WTC11 (cell line): ENCODE results near the gene PPM1G. TPM values are rescaled to one million over a fixed set of nuclear protein-coding genes. Genes with fewer than 3 reads are reported as not detected.

Experiments used
- ATAC-seq: fragments of 200-7000 bp; cut with Tn5 transposase; 2 replicates; pipeline ENCODE4 v1.10.0; 2021; ENCODE audit warnings: mild to moderate bottlenecking, moderate library complexity
- CTCF ChIA-PET: fragments of 300-600 bp; sonication (Branson Sonifier 250); formaldehyde crosslinking; loops from one replicate; lab custom pipeline; 2021; ENCODE audit warnings: antibody characterized with exemption; lab: Charles Lee
- POLR2A ChIA-PET: fragments of 350-600 bp; sonication (Branson Sonifier 250); formaldehyde crosslinking; loops from one replicate; lab custom pipeline; 2021; ENCODE audit warnings: antibody characterized with exemption; lab: Charles Lee
- DNase-seq: peaks from one replicate; pipeline ENCODE4 v3.0.0; 2021; ENCODE audit warnings: low spot score
- H3K27ac Mint-ChIP-seq: 2 replicates; pipeline ENCODE4 v1.8.0; 2021; ENCODE audit warnings: mixed read lengths
- H3K27me3 Mint-ChIP-seq: 2 replicates; pipeline ENCODE4 v1.8.0; 2021; ENCODE audit warnings: low read depth, mild to moderate bottlenecking, moderate library complexity, mixed read lengths
- H3K36me3 Mint-ChIP-seq: 2 replicates; pipeline ENCODE4 v1.8.0; 2021; ENCODE audit warnings: mixed read lengths
- H3K4me1 Mint-ChIP-seq: 2 replicates; pipeline ENCODE4 v1.8.0; 2022; ENCODE audit warnings: mixed read lengths
- H3K4me3 Mint-ChIP-seq: 2 replicates; pipeline ENCODE4 v1.8.0; 2021; ENCODE audit warnings: mild to moderate bottlenecking, moderate library complexity, mixed read lengths
- H3K9me3 Mint-ChIP-seq: 2 replicates; pipeline ENCODE4 v1.8.0; 2021; ENCODE audit warnings: mixed read lengths
- ARID4B ChIP-seq: sonication (generic); formaldehyde crosslinking; IDR thresholded peaks from 2 replicates; pipeline ENCODE4 v1.8.0; 2023; ENCODE audit warnings: missing genetic modification reagents, mild to moderate bottlenecking, borderline replicate concordance
- ATF3 ChIP-seq: sonication (generic); formaldehyde crosslinking; conservative IDR thresholded peaks from 2 replicates; pipeline ENCODE4 v1.8.1; 2022; ENCODE audit warnings: mild to moderate bottlenecking, missing genetic modification reagents
- EMX1 ChIP-seq: fragments of 250-450 bp; sonication (Bioruptor Pico); IDR thresholded peaks from 2 replicates; pipeline ENCODE4 v1.8.0; 2021; ENCODE audit warnings: mild to moderate bottlenecking
- ERG ChIP-seq: fragments of 250-450 bp; sonication (Bioruptor Pico); IDR thresholded peaks from 2 replicates; pipeline ENCODE4 v1.8.0; 2021; ENCODE audit warnings: mild to moderate bottlenecking
- FOXP1 ChIP-seq: sonication (generic); formaldehyde crosslinking; IDR thresholded peaks from 2 replicates; pipeline ENCODE4 v1.8.0; 2022; ENCODE audit warnings: missing genetic modification reagents, mild to moderate bottlenecking, moderate library complexity, borderline replicate concordance
- JAZF1 ChIP-seq: fragments of 250-450 bp; sonication (Bioruptor Pico); IDR thresholded peaks from 2 replicates; pipeline ENCODE4 v1.9.0; 2021; ENCODE audit warnings: moderate library complexity, mild to moderate bottlenecking, inconsistent platforms
- MYBL2 ChIP-seq: sonication (generic); formaldehyde crosslinking; IDR thresholded peaks from 2 replicates; pipeline ENCODE4 v1.8.1; 2023; ENCODE audit warnings: mild to moderate bottlenecking, moderate library complexity, missing genetic modification reagents
- NFE2L1 ChIP-seq: sonication (generic); formaldehyde crosslinking; IDR thresholded peaks from 2 replicates; pipeline ENCODE4 v1.8.1; 2023; ENCODE audit warnings: missing genetic modification reagents
- OVOL2 ChIP-seq: fragments of 250-450 bp; sonication (Bioruptor Pico); IDR thresholded peaks from 2 replicates; pipeline ENCODE4 v1.9.0; 2021; ENCODE audit warnings: mild to moderate bottlenecking, borderline replicate concordance
- PREB ChIP-seq: sonication (generic); formaldehyde crosslinking; IDR thresholded peaks from 2 replicates; pipeline ENCODE4 v1.8.1; 2022; ENCODE audit warnings: mild to moderate bottlenecking, missing genetic modification reagents, moderate library complexity, borderline replicate concordance
- PRRX2 ChIP-seq: fragments of 250-450 bp; sonication (Bioruptor Pico); IDR thresholded peaks from 2 replicates; pipeline ENCODE4 v1.8.0; 2021; ENCODE audit warnings: mild to moderate bottlenecking
- SOX15 ChIP-seq: fragments of 250-450 bp; sonication (Bioruptor Pico); IDR thresholded peaks from 2 replicates; pipeline ENCODE4 v1.9.0; 2021; ENCODE audit warnings: mild to moderate bottlenecking
- TCF7 ChIP-seq: sonication (generic); formaldehyde crosslinking; IDR thresholded peaks from 2 replicates; pipeline ENCODE4 v1.8.0; 2022; ENCODE audit warnings: mild to moderate bottlenecking, low read depth, missing genetic modification reagents, moderate library complexity
- TEAD1 ChIP-seq: sonication (generic); formaldehyde crosslinking; IDR thresholded peaks from 2 replicates; pipeline ENCODE4 v1.8.0; 2022; ENCODE audit warnings: mild to moderate bottlenecking, missing genetic modification reagents
- ZBTB21 ChIP-seq: sonication (generic); formaldehyde crosslinking; IDR thresholded peaks from 2 replicates; pipeline ENCODE4 v1.8.1; 2023; ENCODE audit warnings: mild to moderate bottlenecking, missing genetic modification reagents, borderline replicate concordance
- ZNF138 ChIP-seq: sonication (generic); formaldehyde crosslinking; conservative IDR thresholded peaks from 2 replicates; pipeline ENCODE4 v1.8.1; 2022; ENCODE audit warnings: mild to moderate bottlenecking, moderate library complexity, missing genetic modification reagents
- ZNF423 ChIP-seq: fragments of 250-450 bp; sonication (Bioruptor Pico); IDR thresholded peaks from 2 replicates; pipeline ENCODE4 v2.1.2; 2022; ENCODE audit warnings: mild to moderate bottlenecking, moderate library complexity
- total RNA-seq: library from RNA; stranded (reverse); gene quantifications from 3 replicates; pipeline ENCODE4 v1.2.3, GENCODE V29; 2021
- TF ChIP-seq, protein P1 (sequence below): sonication (generic); formaldehyde crosslinking; IDR thresholded peaks from 2 replicates; pipeline ENCODE4 v1.8.1; 2023; ENCODE audit warnings: mild to moderate bottlenecking, missing genetic modification reagents, borderline replicate concordance
- TF ChIP-seq, protein P2 (sequence below): fragments of 250-450 bp; sonication (Bioruptor Pico); IDR thresholded peaks from 2 replicates; pipeline ENCODE4 v1.9.0; 2021; ENCODE audit warnings: mild to moderate bottlenecking
- TF ChIP-seq, protein P3 (sequence below): sonication (generic); formaldehyde crosslinking; IDR thresholded peaks from 2 replicates; pipeline ENCODE4 v1.8.0; 2022; ENCODE audit warnings: mild to moderate bottlenecking, missing genetic modification reagents
- TF ChIP-seq, protein P4 (sequence below): sonication (generic); formaldehyde crosslinking; IDR thresholded peaks from 2 replicates; pipeline ENCODE4 v1.8.0; 2022; ENCODE audit warnings: mild to moderate bottlenecking, missing genetic modification reagents

The PPM1G gene
- total RNA-seq, 1 experiment from 2014 or later = 193 TPM

DNA sequence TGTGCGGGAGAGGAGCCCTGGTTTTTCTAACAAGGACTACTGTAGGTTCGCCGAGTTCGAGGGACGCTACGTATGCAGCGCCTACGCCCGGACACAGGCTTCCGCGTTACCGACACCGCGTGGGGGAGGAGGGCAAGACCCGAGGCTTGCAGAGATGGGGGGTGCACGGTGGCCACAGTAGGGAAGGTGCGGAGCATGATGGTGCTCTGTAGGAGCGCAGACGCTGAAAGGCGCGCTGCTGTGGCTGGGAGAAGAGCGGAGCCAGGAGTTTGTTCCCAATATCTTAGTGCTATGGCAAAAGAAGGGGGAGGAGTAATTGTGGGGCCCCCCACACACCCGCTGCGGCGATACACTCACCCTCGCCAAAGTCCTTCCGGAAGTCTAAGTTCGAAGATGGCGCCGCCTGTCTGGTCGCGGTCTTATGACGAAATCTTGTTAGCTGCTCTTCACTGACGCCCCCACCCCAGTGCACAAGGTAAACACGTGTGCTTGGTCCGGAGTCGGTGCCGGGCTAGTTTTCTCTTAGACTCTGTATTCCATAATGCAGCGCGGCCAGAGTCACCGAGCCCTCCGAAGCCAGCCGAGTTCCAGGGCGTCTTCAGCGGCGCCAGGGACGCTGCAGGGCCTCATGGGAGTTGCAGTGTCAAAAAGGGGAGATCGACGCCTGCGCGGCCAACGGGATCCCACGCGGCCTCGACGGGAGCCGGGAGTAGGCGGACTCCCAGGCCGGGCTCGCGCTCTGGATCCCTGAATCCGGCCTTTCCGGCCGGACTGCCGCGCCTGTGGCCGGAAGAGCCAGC, 52.8 kb downstream of the PPM1G start, which contains the start of gene GTF3C2:
GTF3C2 (minus strand) TSS at position 383 of the 800 bp plus-strand sequence. CDS start 13,210 bp downstream, outside the sequence.
- CTCF ChIA-PET = interaction anchor here (1.3 to 1.9 kb wide), 3 partner anchors 13 to 53 kb away, joined by 3 to 14 read pairs (median 5); partner anchors contain the start of genes EIF2B4 and ZNF513
- peak; percentile 91 for ATAC-seq
- Mint-ChIP-seq H3K4me1 (peaks cover 41% of the 10 kb centered on the region), H3K27ac (peak within 1 kb of the TSS; percentile 100), H3K4me3 (peak within 1 kb of the TSS; percentile 93), H3K36me3 (peaks cover 12% of the 10 kb centered on the region), H3K9me3 (peaks cover 8% of the 10 kb centered on the region), H3K27me3 (no peaks in the 10 kb centered on the region)
- POLR2A ChIA-PET = interaction anchor here (0.6 to 2.3 kb wide), 11 partner anchors 13 to 340 kb away, joined by 3 to 13 read pairs (median 4); partner anchors contain the start of genes CAD, EIF2B4, SLC30A3 and SNX17
- peak; percentile 95 for DNase-seq
- TF ChIP-seq MYBL2 (CRISPR knock-in tag) = peak; percentile 73; the same call in 1 of the 2 replicates
- no peak for TF ChIP-seq PRRX2 (CRISPR knock-in tag)
- TF ChIP-seq, protein P1, sequence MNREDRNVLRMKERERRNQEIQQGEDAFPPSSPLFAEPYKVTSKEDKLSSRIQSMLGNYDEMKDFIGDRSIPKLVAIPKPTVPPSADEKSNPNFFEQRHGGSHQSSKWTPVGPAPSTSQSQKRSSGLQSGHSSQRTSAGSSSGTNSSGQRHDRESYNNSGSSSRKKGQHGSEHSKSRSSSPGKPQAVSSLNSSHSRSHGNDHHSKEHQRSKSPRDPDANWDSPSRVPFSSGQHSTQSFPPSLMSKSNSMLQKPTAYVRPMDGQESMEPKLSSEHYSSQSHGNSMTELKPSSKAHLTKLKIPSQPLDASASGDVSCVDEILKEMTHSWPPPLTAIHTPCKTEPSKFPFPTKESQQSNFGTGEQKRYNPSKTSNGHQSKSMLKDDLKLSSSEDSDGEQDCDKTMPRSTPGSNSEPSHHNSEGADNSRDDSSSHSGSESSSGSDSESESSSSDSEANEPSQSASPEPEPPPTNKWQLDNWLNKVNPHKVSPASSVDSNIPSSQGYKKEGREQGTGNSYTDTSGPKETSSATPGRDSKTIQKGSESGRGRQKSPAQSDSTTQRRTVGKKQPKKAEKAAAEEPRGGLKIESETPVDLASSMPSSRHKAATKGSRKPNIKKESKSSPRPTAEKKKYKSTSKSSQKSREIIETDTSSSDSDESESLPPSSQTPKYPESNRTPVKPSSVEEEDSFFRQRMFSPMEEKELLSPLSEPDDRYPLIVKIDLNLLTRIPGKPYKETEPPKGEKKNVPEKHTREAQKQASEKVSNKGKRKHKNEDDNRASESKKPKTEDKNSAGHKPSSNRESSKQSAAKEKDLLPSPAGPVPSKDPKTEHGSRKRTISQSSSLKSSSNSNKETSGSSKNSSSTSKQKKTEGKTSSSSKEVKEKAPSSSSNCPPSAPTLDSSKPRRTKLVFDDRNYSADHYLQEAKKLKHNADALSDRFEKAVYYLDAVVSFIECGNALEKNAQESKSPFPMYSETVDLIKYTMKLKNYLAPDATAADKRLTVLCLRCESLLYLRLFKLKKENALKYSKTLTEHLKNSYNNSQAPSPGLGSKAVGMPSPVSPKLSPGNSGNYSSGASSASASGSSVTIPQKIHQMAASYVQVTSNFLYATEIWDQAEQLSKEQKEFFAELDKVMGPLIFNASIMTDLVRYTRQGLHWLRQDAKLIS (CRISPR knock-in tag) = no peak
- no peak for TF ChIP-seq OVOL2 (CRISPR knock-in tag)
- 0 out of 2 replicates have a peak, but pooled peaks have one; percentile 38 for TF ChIP-seq TEAD1 (CRISPR knock-in tag)
- TF ChIP-seq FOXP1 (CRISPR knock-in tag) = no peak; the same call in 1 of the 2 replicates
- no peak for TF ChIP-seq PREB (CRISPR knock-in tag)
- no peak for TF ChIP-seq EMX1 (CRISPR knock-in tag)
- peak; percentile 74; the same call in 1 of the 2 replicates for TF ChIP-seq ZBTB21 (CRISPR knock-in tag)
- TF ChIP-seq JAZF1 (CRISPR knock-in tag) = no peak
- TF ChIP-seq, protein P2, sequence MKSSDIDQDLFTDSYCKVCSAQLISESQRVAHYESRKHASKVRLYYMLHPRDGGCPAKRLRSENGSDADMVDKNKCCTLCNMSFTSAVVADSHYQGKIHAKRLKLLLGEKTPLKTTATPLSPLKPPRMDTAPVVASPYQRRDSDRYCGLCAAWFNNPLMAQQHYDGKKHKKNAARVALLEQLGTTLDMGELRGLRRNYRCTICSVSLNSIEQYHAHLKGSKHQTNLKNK (CRISPR knock-in tag) = no peak
- no peak for TF ChIP-seq ARID4B
- TF ChIP-seq ATF3 (CRISPR knock-in tag) = no peak
- TF ChIP-seq, protein P3, sequence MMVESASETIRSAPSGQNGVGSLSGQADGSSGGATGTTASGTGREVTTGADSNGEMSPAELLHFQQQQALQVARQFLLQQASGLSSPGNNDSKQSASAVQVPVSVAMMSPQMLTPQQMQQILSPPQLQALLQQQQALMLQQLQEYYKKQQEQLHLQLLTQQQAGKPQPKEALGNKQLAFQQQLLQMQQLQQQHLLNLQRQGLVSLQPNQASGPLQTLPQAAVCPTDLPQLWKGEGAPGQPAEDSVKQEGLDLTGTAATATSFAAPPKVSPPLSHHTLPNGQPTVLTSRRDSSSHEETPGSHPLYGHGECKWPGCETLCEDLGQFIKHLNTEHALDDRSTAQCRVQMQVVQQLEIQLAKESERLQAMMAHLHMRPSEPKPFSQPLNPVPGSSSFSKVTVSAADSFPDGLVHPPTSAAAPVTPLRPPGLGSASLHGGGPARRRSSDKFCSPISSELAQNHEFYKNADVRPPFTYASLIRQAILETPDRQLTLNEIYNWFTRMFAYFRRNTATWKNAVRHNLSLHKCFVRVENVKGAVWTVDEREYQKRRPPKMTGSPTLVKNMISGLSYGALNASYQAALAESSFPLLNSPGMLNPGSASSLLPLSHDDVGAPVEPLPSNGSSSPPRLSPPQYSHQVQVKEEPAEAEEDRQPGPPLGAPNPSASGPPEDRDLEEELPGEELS = no peak; the same call in 1 of the 2 replicates
- TF ChIP-seq ZNF138 (CRISPR knock-in tag) = no peak
- TF ChIP-seq ERG (CRISPR knock-in tag) = no peak
- no peak for TF ChIP-seq TCF7 (CRISPR knock-in tag)
- TF ChIP-seq ZNF423 (CRISPR knock-in tag) = no peak
- TF ChIP-seq, protein P4, sequence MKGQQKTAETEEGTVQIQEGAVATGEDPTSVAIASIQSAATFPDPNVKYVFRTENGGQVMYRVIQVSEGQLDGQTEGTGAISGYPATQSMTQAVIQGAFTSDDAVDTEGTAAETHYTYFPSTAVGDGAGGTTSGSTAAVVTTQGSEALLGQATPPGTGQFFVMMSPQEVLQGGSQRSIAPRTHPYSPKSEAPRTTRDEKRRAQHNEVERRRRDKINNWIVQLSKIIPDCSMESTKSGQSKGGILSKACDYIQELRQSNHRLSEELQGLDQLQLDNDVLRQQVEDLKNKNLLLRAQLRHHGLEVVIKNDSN (CRISPR knock-in tag) = peak; percentile 68
- peak; percentile 14; the same call in 1 of the 2 replicates for TF ChIP-seq NFE2L1 (CRISPR knock-in tag)
- TF ChIP-seq SOX15 = no peak
